GM12874 (cell line): ENCODE results near the gene ELF3.

Source experiments
- TF ChIP-seq, protein P1 (sequence below): IDR thresholded peaks from 2 replicates; pipeline ENCODE4 v1.5.1; 2011; ENCODE audit warnings: low read depth, mild to moderate bottlenecking, control low read depth, low read length, moderate library complexity; ENCODE audit not compliant: insufficient read depth

Gene ELF3

DNA sequence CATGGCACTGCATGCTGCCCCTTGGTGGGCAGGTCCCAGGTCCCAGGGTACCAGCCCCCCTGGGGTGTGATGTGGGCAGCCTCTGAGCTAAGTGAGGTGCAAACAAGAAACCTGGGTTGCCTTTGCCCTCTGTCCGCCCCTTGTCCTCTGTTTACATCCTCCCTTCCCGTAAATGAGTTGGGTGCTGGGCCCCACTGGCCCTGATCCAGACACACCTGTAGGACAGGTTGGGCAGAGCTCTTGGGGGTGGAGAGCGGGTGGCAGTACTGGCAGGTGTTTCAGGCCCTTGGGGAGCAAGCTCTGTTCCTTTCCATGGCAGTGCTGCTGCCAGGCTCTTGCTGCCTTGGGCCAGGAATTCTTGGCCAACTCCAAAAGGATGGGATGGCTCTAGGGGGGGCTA, 35.8 kb downstream of the ELF3 start:
- TF ChIP-seq, protein P1, sequence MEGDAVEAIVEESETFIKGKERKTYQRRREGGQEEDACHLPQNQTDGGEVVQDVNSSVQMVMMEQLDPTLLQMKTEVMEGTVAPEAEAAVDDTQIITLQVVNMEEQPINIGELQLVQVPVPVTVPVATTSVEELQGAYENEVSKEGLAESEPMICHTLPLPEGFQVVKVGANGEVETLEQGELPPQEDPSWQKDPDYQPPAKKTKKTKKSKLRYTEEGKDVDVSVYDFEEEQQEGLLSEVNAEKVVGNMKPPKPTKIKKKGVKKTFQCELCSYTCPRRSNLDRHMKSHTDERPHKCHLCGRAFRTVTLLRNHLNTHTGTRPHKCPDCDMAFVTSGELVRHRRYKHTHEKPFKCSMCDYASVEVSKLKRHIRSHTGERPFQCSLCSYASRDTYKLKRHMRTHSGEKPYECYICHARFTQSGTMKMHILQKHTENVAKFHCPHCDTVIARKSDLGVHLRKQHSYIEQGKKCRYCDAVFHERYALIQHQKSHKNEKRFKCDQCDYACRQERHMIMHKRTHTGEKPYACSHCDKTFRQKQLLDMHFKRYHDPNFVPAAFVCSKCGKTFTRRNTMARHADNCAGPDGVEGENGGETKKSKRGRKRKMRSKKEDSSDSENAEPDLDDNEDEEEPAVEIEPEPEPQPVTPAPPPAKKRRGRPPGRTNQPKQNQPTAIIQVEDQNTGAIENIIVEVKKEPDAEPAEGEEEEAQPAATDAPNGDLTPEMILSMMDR, result no peak

DNA sequence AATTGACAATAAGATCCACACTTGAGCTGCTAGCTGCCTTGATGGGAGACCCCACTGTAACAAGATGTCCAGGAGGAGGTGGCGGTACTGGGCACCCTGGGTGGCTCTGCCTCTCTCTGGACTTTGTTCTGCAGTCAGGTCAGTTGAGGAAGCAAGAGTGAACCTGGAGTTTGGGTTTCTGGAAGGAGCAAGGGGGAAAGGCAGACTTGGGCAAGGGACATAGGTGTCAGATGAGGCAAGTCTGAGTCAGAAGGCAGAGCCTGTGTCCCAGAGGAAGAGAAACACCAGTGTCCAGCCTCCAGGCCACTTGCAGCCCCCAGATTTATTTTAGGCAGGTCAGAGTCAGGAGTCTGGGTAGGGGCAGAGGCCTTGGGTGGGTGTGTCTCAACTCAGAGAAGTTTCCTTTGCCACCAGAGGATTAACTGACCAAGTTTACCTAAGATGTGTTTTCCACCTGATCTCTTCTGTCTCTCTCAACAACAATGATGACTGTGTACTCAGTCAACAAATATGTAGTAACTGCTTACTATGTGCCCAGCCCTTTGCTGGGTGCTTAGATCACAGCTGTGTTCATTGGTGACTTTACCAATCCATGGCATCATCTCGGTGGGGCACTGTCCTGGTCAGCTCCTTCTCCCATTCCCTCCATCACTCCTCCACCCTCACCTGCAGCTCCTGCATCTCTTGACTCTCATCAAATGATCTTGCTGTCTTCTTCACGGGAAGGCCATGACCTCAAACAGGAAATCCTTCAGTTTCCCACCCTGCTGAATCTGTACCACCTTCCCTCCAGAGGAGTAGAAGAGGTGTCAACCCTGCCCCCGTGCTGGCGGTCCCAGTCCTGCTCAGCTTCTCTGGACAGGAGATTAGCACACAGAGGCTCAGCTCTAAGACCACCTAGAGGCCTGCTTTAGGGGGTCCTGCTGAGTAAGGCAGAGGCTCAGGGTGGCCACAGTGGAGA, 36.6 kb downstream of the ELF3 start:
- TF ChIP-seq, protein P1, result no peak

DNA sequence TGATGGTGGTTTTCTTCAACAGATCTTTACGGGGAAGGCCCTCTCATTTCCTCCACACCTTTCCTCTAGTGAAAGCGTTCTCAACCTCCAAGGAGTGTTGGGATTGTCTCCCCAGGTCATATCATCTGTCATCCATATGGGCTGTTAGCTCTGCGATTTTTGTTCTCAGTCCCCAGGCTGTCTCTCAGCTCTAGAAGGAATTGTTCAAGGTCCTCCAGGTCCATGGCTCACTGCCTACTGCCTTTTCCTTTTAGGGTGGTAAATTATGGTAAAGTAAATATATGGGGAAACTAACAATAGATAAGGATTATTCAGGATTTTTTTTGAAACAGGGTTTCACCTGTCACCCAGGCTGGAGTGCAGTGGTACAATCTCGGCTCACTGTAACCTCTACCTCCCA, 37.6 kb downstream of the ELF3 start:
- TF ChIP-seq, protein P1, result no peak

DNA sequence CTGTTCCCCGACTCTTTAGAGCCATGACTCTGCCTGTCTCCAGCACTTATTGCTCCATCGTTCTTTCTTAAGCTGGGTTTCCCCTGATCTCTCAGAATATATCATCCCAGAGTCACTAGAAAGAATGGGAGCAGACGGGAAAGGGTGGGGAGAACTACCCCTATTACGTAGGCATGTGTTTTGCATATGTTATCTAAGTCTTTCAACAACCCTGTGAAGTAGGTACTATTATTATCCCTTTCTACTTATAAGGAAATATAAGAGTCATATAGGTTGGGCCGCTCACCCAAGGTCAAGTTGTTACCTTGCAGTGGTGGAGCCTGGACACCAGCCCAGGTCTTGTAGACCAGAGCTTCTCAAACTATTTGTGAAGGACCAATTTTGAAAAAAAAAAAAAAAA, 38.7 kb downstream of the ELF3 start:
- TF ChIP-seq, protein P1, result no peak

DNA sequence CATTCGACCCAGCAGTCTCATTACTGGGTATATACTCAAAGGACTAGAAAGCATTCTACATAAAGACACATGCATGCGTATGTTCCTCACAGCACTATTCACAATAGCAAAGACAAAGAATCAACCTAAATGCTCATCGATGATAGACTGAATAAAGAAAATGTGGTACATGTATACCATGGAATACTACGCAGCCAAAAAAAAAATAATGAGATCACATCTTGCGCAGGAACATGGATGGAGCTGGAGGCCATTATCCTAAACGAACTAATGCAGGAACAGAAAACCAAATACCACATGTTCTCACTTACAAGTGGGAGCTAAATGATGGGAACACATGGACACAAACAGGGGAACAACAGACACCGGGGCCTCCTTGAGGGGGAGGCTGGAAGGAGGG, 43.7 kb downstream of the ELF3 start:
- TF ChIP-seq, protein P1, result no peak

DNA sequence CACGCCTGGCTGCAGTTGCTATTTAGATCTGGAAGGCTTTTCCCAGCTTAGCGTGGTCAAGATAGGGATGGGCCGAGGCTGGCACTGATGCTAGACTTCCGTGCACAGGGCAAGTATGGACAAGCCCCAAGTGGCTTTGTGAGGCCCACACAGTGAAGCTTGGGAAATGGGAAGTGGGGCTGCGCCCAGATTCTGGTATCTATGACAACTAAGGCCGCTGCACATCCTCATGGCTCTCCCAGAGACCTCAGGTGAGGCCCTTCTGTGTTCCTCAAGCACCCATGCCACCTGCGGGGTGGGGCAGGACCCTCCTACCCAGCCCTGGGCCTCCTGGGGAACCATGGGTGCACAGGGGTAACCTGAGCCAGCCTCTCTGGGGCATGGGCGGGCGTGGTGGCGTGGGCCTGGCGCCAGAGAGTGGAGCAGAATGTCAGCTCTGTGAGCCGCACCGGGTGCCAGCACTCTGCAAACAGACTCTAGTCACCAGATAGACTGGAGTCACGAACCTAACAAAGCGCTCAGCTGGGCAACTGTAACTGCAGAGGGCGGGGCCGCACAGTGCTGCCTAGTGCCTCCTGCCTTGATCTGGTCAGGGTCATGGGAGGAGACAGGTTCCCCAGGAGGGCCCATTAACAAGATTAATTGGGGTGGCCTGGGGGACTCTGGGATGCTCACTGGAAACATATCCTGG, 46.4 kb downstream of the ELF3 start:
- TF ChIP-seq, protein P1, result no peak
